ENCODE measurements around the gene TNRC6B.

DNA sequence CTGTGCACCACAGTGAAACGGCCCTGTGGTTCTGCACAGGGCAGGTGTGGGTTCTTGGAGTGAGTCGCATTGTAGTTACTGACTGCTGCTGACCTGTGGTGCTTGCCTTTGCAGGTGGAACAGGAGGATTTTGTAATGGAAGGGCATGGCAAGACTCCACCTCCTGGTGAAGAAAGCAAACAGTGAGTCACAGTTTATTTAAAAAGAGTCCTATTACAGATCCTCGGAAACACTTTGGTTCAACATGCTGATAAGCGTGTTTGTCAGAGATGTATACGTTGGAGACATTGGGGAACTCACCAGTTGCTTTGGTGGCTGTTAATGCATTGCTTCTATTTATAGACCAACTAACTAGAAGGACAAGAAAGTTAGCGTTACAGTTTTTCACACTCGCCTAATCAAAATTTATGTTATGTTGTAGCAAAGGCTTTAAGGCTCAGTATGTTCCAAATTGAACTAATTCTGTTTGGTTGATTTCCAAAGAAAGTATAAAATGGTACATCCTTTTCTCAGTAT, 21.7 kb upstream of the TNRC6B start:
- TF ChIP-seq, protein P1, sequence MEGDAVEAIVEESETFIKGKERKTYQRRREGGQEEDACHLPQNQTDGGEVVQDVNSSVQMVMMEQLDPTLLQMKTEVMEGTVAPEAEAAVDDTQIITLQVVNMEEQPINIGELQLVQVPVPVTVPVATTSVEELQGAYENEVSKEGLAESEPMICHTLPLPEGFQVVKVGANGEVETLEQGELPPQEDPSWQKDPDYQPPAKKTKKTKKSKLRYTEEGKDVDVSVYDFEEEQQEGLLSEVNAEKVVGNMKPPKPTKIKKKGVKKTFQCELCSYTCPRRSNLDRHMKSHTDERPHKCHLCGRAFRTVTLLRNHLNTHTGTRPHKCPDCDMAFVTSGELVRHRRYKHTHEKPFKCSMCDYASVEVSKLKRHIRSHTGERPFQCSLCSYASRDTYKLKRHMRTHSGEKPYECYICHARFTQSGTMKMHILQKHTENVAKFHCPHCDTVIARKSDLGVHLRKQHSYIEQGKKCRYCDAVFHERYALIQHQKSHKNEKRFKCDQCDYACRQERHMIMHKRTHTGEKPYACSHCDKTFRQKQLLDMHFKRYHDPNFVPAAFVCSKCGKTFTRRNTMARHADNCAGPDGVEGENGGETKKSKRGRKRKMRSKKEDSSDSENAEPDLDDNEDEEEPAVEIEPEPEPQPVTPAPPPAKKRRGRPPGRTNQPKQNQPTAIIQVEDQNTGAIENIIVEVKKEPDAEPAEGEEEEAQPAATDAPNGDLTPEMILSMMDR (IDR thresholded peaks at IDR 0.05; ENCODE audit: low read length): peak; percentile 19; the same call in 1 of the 2 replicates
- no peak for TF ChIP-seq EZH2 (IDR thresholded peaks at IDR 0.05; ENCODE audit: borderline replicate concordance, low read length)

Data from OCI-LY1 (cell line).